Endothelial cell of umbilical vein (primary cell): ENCODE measurements around the gene PPP1R3G. TPM values are rescaled to one million over a fixed set of nuclear protein-coding genes. Genes with fewer than 3 reads are reported as not detected.

Experiments
- BruUV-seq: library from RNA; stranded (reverse); fragments of 400-500 nt; replicated peaks from 2 replicates; lab custom pipeline; 2021; lab: Mats Ljungman, UMichigan
- CTCF ChIA-PET: fragments of 300-600, 350-600 bp; sonication (Branson Sonifier 250); formaldehyde crosslinking; loops from one replicate; lab custom pipeline; 2021; ENCODE audit warnings: antibody characterized with exemption, inconsistent platforms; lab: Charles Lee
- POLR2A ChIA-PET: fragments of 300-600, 350-600 bp; sonication (Branson Sonifier 250); formaldehyde crosslinking; loops from one replicate; lab custom pipeline; 2021; ENCODE audit warnings: antibody characterized with exemption, inconsistent platforms; lab: Charles Lee
- DNase-seq: peaks from one replicate; pipeline ENCODE4 v3.0.0-alpha.2; 2011; ENCODE audit warnings: low read depth, low spot score
- FAIRE-seq: peaks from 2 replicates; lab custom pipeline; 2011; peaks lifted over from hg19 to GRCh38; lab: Jason Lieb, UNC
- H2AFZ ChIP-seq: 2 replicates; pipeline ENCODE4 v1.6.0; 2012; ENCODE audit warnings: low read depth, low read length, control low read depth, inconsistent platforms
- H3K27ac ChIP-seq: 2 replicates; pipeline ENCODE4 v1.5.1; 2011; ENCODE audit warnings: low read depth, mild to moderate bottlenecking, control low read depth, low read length, moderate library complexity; ENCODE audit not compliant: insufficient read depth
- H3K27me3 ChIP-seq, 2 experiments: 2 replicates each; pipeline versions ENCODE4 v1.6.0 to v1.6.1; 2011; ENCODE audit warnings: low read length in 2 of 2, mixed read lengths in 1 of 2; ENCODE audit not compliant: control insufficient read depth in 2 of 2, insufficient read depth in 2 of 2
- H3K36me3 ChIP-seq, 2 experiments: 2 replicates in 1 of 2; 3 replicates in 1 of 2; pipeline ENCODE4 v1.5.1; 2011; ENCODE audit warnings: low read length in 2 of 2, mild to moderate bottlenecking in 1 of 2, moderate library complexity in 1 of 2; ENCODE audit not compliant: control insufficient read depth in 2 of 2, insufficient read depth in 2 of 2; ENCODE audit errors: extremely low read depth in 1 of 2
- H3K4me1 ChIP-seq: 3 replicates; pipeline ENCODE4 v1.5.1; 2011; ENCODE audit warnings: mild to moderate bottlenecking, low read length; ENCODE audit not compliant: control insufficient read depth, insufficient read depth; ENCODE audit errors: extremely low read depth
- H3K4me2 ChIP-seq: 2 replicates; pipeline ENCODE4 v1.6.1; 2011; ENCODE audit warnings: low read length, control low read depth, mixed read lengths; ENCODE audit not compliant: insufficient read depth
- H3K4me3 ChIP-seq, 3 experiments: fragments of 200-600 bp in 1 of 3; sonication (generic), shearing (Covaris generic) in 1 of 3; replicated peaks in 1 of 3; 2 replicates each; pipeline ENCODE4 v1.5.1; 2011 to 2016; ENCODE audit warnings: control low read depth in 3 of 3, low read length in 3 of 3, mild to moderate bottlenecking in 2 of 3, inconsistent platforms in 1 of 3, low read depth in 1 of 3, moderate library complexity in 1 of 3; ENCODE audit not compliant: insufficient read depth in 1 of 3
- H3K79me2 ChIP-seq: 2 replicates; pipeline ENCODE4 v1.6.0; 2012; ENCODE audit warnings: low read length, inconsistent platforms; ENCODE audit not compliant: control insufficient read depth, insufficient read depth
- H3K9ac ChIP-seq: replicated peaks from 2 replicates; pipeline ENCODE3; 2011; ENCODE audit warnings: low read length, control low read depth; ENCODE audit not compliant: insufficient read depth; ENCODE audit errors: extremely low read depth
- H3K9me1 ChIP-seq: replicated peaks from 3 replicates; pipeline ENCODE4 v1.6.0; 2011; ENCODE audit warnings: mild to moderate bottlenecking, low read length; ENCODE audit not compliant: control insufficient read depth, insufficient read depth; ENCODE audit errors: extremely low read depth
- H3K9me3 ChIP-seq: replicated peaks from 2 replicates; pipeline ENCODE4 v1.5.1; 2012; ENCODE audit warnings: low read length, inconsistent platforms; ENCODE audit not compliant: control insufficient read depth, insufficient read depth
- H4K20me1 ChIP-seq: replicated peaks from 2 replicates; pipeline ENCODE3; 2011; ENCODE audit warnings: mild to moderate bottlenecking, low read length; ENCODE audit not compliant: control insufficient read depth, insufficient read depth; ENCODE audit errors: extremely low read depth
- CTCF ChIP-seq, 2 donors: IDR thresholded peaks; 1 replicate in 1 of 2; 2 replicates in 1 of 2; pipeline ENCODE4 v1.5.1; 2011; ENCODE audit warnings: low read length in 2 of 2, mild to moderate bottlenecking in 2 of 2, moderate library complexity in 2 of 2, control low read depth in 1 of 2, inconsistent platforms in 1 of 2, low read depth in 1 of 2; ENCODE audit not compliant: insufficient read depth in 1 of 2; ENCODE audit errors: extremely low read depth in 1 of 2
- EZH2 ChIP-seq: IDR thresholded peaks from 2 replicates; pipeline ENCODE4 v1.6.1; 2012; ENCODE audit warnings: borderline replicate concordance, low read depth, mild to moderate bottlenecking, moderate library complexity, low read length, inconsistent platforms; ENCODE audit not compliant: severe bottlenecking
- FOS ChIP-seq: IDR thresholded peaks from 2 replicates; pipeline ENCODE4 v1.6.1; 2011; ENCODE audit warnings: mild to moderate bottlenecking, low read length, moderate library complexity, borderline replicate concordance; ENCODE audit not compliant: insufficient read depth
- GATA2 ChIP-seq: IDR thresholded peaks from 2 replicates; pipeline ENCODE4 v1.7.0; 2011; ENCODE audit warnings: low read depth, mild to moderate bottlenecking, moderate library complexity, mixed read lengths, low read length; ENCODE audit not compliant: insufficient read length, insufficient read depth
- JUN ChIP-seq: IDR thresholded peaks from 2 replicates; pipeline ENCODE4 v1.6.1; 2011; ENCODE audit warnings: borderline replicate concordance, low read depth; ENCODE audit not compliant: insufficient read length, insufficient read depth
- MAX ChIP-seq: IDR thresholded peaks from 2 replicates; pipeline ENCODE4 v1.6.1; 2011; ENCODE audit not compliant: insufficient read depth, insufficient read length
- MYC ChIP-seq: IDR thresholded peaks from one replicate; pipeline ENCODE4 v1.6.1; 2011; ENCODE audit warnings: mild to moderate bottlenecking, low read depth, low read length
- POLR2A ChIP-seq: IDR thresholded peaks from 2 replicates; pipeline ENCODE4 v1.6.1; 2012; ENCODE audit warnings: low read depth, mild to moderate bottlenecking, control low read depth, low read length
- POLR2AphosphoS5 ChIP-seq: IDR thresholded peaks from 2 replicates; pipeline ENCODE4 v1.6.1; 2012; ENCODE audit warnings: low read depth, mild to moderate bottlenecking, control low read depth, low read length, moderate library complexity; ENCODE audit not compliant: insufficient read depth
- dilution Hi-C: fragments of 300-500 bp; cut with MboI; formaldehyde crosslinking; loops from one replicate; pipeline ENCODE4 v1.15.0; 2019; ENCODE audit warnings: low sequenced_read_pairs; ENCODE audit not compliant: extremely low pct_ligation_motif_present
- intact Hi-C: fragments of 100-400 bp; cut with micrococcal nuclease; formaldehyde crosslinking; loops from one replicate; pipeline ENCODE4 v1.10.0; 2022
- polyA plus RNA-seq, 4 experiments: library from polyadenylated mRNA; depleted of rRNA in 3 of 4; stranded (reverse) in 3 of 4; unstranded in 1 of 4; fragments of >200 nt; gene quantifications; 2 replicates each; pipeline versions ENCODE4 v1.2.1 to v1.2.3, GENCODE V29; 2011 to 2012; ENCODE audit warnings: missing spikeins in 1 of 4
- total RNA-seq: library from RNA; stranded (reverse); gene quantifications from 2 replicates; pipeline ENCODE4 v1.2.3, GENCODE V29; 2021

Gene PPP1R3G
- total and polyA plus RNA-seq, 2 donors (not counting 3 experiments of a cell fraction or from before 2014, with no cell fraction given), result 0.04 to 0.09 TPM

- Histone ChIP-seq H3K9me3 (no peaks in the 10 kb centered on the region), H3K4me3 (no peak overlapping the region), H3K27ac (no peak overlapping the region), H3K4me1 (no peaks in the 10 kb centered on the region), H3K27me3 (no peaks in the 10 kb centered on the region), H3K9me1 (no peaks in the 10 kb centered on the region), H2AFZ (no peak overlapping the region), H4K20me1 (no peaks in the 10 kb centered on the region), H3K79me2 (no peaks in the 10 kb centered on the region), H3K9ac (no peak overlapping the region), H3K4me2 (no peak overlapping the region), H3K36me3 (no peaks in the 10 kb centered on the region)
- no peak for FAIRE-seq
- ChIA-PET POLR2A (no interaction called here), CTCF (no interaction called here)
- dilution Hi-C loops, result no loop called here
- intact Hi-C loops, result no loop called here
- no TSS peak for BruUV-seq
- TF ChIP-seq EZH2 (no peak), CTCF (IDR thresholded peaks at IDR 0.05; ENCODE audit: extremely low read depth in 1 of 2, insufficient read depth in 1 of 2, low read depth in 1 of 2, low read length in 2 of 2) (no peak), FOS (no peak), MYC (no peak), POLR2A (no peak), JUN (no peak), GATA2 (no peak), MAX (no peak), POLR2AphosphoS5 (no peak)
- no peak for DNase-seq
Observed at GRCh38 chr6:5121956-5122355, 36.8 kb downstream of the PPP1R3G start.
